ENCODE measurements around the gene NUDT2. TPM values are rescaled to one million over a fixed set of nuclear protein-coding genes. Genes with fewer than 3 reads are reported as not detected.

NUDT2 gene
- total and polyA plus RNA-seq, 10 of the 15 experiments (the other 5 are each of a cell fraction or from before 2014, with no cell fraction given): 24.5 to 55.1 (median 33.6) TPM

GRCh38 chr9:34362614-34363214 lies 33.3 kb downstream of the NUDT2 start:
- no peak for FAIRE-seq

More at GRCh38 chr9:34362614-34363214, 33.3 kb downstream of the NUDT2 start:
- H3K27ac ChIP-seq (ENCODE audit: control insufficient read depth, insufficient read depth): no peak overlapping the region
- H3K4me1 ChIP-seq (ENCODE audit: control insufficient read depth, insufficient read depth, low read length): no peaks in the 10 kb centered on the region
- in situ Hi-C loops (cut with MboI): no loop called here
- H3K4me3 ChIP-seq: no peak overlapping the region
- peaks cover 1% of the 10 kb centered on the region; the same call in 1 of the 3 replicates for H3K9me3 ChIP-seq (replicated peaks; ENCODE audit: control insufficient read depth, insufficient read depth, low read length)
- H3K27me3 ChIP-seq (replicated peaks in 1 of 2; ENCODE audit: control insufficient read depth in 2 of 2, insufficient read depth in 2 of 2, low read length in 1 of 2): no peaks in the 10 kb centered on the region
- ChIA-PET RAD21 (ENCODE audit: unreplicated experiment) (no interaction called here), POLR2A (no interaction called here), SMC1A (ENCODE audit: uncharacterized antibody, unreplicated experiment) (no interaction called here), CTCF (interaction anchor here (0.5 kb wide), 1 partner anchor 17 kb away, joined by 3 read pairs; no protein-coding TSS in a partner anchor)
- 75% methylated on average over 4 of the region's 4 CpGs for whole genome bisulfite sequencing (ENCODE audit: insufficient coverage, insufficient replicate concordance, low lambda C conversion rate, missing lambda C conversion rate)
- H3K4me2 ChIP-seq (ENCODE audit: control insufficient read depth, insufficient read depth): no peak overlapping the region
- no peaks in the 10 kb centered on the region for H3K36me3 ChIP-seq (ENCODE audit: control insufficient read depth in 2 of 2, insufficient read depth in 2 of 2, low read length in 1 of 2)
- H3K79me2 ChIP-seq (ENCODE audit: control insufficient read depth, insufficient read depth, low read length): no peaks in the 10 kb centered on the region
- DNase-seq (ENCODE audit: low read depth, low spot score): no peak
- H4K20me1 ChIP-seq (ENCODE audit: control insufficient read depth, insufficient read depth): no peaks in the 10 kb centered on the region
- intact Hi-C loops (cut with micrococcal nuclease; ENCODE audit: unreplicated experiment): no loop called here
- no peak for ATAC-seq
- H2AFZ ChIP-seq (ENCODE audit: control insufficient read depth, low read depth, low read length): no peak overlapping the region
- BruUV-seq (replicated peaks): no TSS peak
- no peak overlapping the region for H3K9ac ChIP-seq (ENCODE audit: control insufficient read depth, insufficient read depth, low read length)
- TF ChIP-seq SREBF1 (IDR thresholded peaks at IDR 0.05; ENCODE audit: low read length) (no peak), TARDBP (IDR thresholded peaks at IDR 0.05; ENCODE audit: borderline replicate concordance) (no peak), SMC3 (IDR thresholded peaks at IDR 0.05; ENCODE audit: borderline replicate concordance, low read length) (no peak), RFX5 (IDR thresholded peaks at IDR 0.05; ENCODE audit: low read depth, low read length) (no peak), RUNX3 (IDR thresholded peaks at IDR 0.05; ENCODE audit: low read length) (no peak), FOS (IDR thresholded peaks at IDR 0.05; ENCODE audit: borderline replicate concordance, extremely low read depth, insufficient read length) (no peak), NBN (IDR thresholded peaks at IDR 0.05) (no peak), USF2 (IDR thresholded peaks at IDR 0.05; ENCODE audit: borderline replicate concordance, low read depth, low read length) (no peak), HDAC2 (IDR thresholded peaks at IDR 0.05) (no peak), EED (IDR thresholded peaks at IDR 0.05; ENCODE audit: low read depth) (no peak), TBL1XR1 (IDR thresholded peaks at IDR 0.05; ENCODE audit: low read depth, low read length) (no peak), SMAD1 (IDR thresholded peaks at IDR 0.05; ENCODE audit: low read depth, partially characterized antibody) (no peak), ZBTB33 (IDR thresholded peaks at IDR 0.05) (no peak), IRF3 (IDR thresholded peaks at IDR 0.05) (no peak), SUPT20H (IDR thresholded peaks at IDR 0.05; ENCODE audit: borderline replicate concordance, control insufficient read depth, low read depth, low read length) (no peak), ZBTB4 (CRISPR knock-in tag; IDR thresholded peaks at IDR 0.05) (no peak), MLLT1 (IDR thresholded peaks at IDR 0.05) (no peak)
